DMS153 treated with DMSO at 0.1 percent for 48 hours (cell line): Measurements from ENCODE around the gene DNAJC6.
"Not testable (repeated sequence)": the region's sequence is repeated elsewhere in the genome, so short reads cannot be mapped to it uniquely, and the experiment has no call there.

Source experiments
- DNase-seq: peaks from one replicate; lab custom pipeline; 2025; ENCODE audit not compliant: unreplicated experiment; lab: John Stamatoyannopoulos, UW

DNAJC6 gene

DNA sequence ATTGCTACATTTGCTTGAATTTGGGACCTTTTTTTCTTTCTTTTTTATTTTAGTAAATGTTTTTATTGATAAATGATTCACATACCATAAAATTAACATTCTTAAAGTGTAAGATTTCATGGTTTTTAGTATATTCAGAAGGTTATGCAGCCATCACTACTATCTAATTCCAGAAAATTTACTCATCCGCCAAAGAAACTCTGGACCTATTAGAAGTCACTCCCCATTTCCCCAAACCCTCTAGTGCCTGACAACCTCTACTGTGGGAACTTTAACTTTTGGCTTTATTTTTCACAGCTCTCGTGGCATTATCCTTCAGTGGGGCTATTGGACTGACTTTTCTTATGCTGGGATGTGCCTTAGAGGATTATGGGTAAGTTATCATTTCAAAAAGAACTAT, 115.7 kb downstream of the DNAJC6 start:
- DNase-seq: no peak

DNA sequence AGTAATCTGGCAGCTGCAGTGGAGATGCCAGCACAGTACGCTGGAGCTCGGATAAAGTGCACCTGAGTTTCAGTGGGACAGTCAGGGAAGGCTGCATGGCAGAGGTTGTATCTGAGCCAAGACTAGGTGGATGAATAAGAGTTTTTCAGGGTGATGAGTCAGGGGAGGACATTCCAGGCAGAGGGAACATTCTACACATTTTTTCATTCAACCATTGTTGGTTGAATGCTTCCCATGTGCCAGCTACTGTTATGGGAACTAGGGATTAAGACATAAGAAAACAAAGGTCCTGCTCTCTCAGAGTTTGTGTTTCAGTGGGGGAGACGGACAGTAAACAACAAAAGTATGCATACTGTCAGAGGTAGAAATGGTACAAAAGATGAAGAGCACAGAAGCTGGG, 116.4 kb downstream of the DNAJC6 start:
- no peak for DNase-seq

- no peak for DNase-seq
Measured at GRCh38 chr1:65429078-65429477, 119.7 kb downstream of the DNAJC6 start.

- no peak for DNase-seq
Measured at GRCh38 chr1:65429806-65430205, 120.5 kb downstream of the DNAJC6 start.

DNA sequence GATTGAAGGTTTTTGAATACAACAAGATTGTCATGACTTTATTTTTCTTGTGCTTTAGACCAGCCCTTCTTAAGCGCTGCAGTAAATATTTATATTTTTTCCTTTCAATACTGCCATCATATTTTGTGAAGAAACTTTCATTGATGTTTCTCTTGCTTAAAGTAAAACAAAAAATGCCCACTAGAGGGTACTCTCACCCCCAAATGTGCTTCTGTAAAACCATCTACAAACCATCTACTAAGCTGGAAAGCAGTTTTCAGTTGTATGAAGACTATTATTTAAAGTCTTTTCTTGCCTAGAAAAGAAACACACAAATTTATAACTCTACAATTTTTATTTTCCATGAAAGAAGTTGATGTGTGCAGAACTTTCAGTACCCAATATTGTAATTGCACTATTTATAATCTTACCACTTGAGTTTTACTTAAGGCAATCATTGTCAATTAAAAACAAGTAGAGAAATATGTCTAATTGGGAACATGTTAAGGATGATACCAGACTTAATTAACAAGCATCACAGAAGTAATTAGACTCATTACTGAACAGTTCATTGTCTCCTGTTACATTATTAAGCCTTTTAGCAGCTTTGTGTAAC, 121.9 kb downstream of the DNAJC6 start:
- peak; percentile 32 for DNase-seq

GRCh38 chr1:65432918-65433317, 123.6 kb downstream of the DNAJC6 start:
- DNase-seq: no peak

- no peak for DNase-seq
Measured at GRCh38 chr1:65434255-65434654, 124.9 kb downstream of the DNAJC6 start.

DNA sequence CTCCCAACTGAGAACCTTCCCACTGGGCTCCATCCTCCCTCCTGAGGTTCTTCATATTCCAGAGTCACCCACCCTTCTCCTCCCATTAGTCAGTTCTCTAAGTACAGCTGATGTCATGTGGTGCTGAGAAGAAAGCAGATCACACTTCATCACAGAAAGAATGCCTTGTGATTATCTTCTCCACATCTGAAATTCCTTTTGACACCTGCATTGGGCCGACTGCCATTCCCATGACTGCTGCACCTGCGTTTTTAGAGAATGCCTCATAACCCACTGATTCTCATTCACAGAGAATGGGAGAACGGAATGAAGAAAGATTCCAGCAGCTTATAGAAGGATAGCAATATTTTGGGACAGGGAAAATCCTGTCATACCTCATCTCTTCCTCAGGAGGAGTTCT, 125.4 kb downstream of the DNAJC6 start:
- no peak for DNase-seq

DNA sequence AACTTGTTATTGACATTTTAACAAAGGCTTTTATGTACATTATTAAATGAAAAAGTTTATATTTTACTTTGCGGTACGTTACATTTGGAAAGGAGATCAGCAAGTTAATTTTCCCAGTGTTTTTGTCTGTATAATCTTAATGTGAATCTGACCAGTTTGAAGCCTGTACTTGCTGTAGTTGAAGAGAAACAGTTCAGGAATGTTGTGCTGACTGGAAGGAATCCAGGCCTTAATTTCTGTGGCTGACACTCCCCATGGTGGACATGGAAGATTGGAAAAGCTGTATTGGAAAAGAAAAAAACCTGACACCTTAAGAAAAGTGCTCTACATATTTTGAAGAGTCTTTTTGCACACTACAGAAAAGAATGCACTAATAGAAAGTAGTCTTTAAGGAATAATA, 126.6 kb downstream of the DNAJC6 start:
- no peak for DNase-seq

DNA sequence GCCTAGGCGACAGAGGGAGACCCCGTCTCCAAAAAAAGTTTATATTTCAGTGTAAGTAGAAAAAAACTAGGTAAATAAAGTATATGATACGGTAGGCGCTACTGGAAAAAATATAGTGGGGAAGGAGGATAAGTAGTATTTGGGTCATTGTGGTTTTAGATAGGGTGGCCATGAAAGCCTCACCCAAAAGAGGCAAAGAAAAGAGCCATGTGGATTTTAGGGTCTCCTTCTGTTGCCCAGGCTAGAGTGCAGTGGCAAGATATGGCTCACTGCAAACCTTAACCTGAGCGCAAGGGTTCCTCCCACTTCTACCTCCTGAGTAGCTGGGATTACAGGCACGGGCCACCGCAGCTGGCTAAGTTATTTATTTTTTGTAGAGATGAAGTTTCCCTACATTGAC, 128.3 kb downstream of the DNAJC6 start:
- DNase-seq: no peak

GRCh38 chr1:65440322-65440900, 131.1 kb downstream of the DNAJC6 start:
- DNase-seq: no peak

DNA sequence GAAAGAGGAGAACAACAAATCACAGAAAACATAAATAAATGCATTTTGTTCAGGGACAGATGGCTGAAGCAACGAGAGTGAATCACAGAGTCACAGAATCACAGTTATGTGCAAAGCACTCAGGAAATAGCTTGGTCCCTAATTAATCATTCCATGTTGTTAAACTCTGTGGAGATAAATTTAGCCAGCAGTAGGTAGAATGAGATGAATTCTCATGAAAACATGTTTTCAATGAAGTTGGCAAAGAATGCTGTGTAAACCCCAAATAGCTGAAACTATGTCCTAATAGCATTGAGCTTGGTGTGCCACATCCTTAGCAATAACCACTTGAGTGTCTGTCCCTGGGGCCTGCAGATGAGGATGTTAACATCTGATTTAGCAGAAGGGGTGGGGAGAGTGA, 131.6 kb downstream of the DNAJC6 start:
- DNase-seq: no peak

DNA sequence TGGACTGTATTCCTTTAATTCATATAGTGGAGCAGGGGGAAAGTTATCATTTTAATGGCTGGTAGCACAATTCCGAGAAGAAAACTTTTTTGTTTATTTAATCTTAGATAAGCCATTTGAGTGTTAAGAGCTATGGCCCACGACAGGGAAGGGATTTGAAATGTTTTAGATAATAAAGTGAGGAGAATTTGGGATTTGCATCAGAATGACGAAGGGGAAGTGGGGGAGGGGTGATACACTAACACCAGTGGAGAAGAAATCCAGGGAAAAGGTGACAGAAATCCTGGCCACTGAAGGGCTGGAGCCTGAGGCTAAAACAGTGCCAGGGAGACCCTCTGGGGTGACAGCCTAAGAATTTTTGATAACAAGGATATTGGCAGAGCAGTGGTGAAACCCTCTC, 132.1 kb downstream of the DNAJC6 start:
- no peak for DNase-seq

GRCh38 chr1:65442442-65442841, 133.1 kb downstream of the DNAJC6 start:
- DNase-seq: no peak

- DNase-seq: no peak
Measured at GRCh38 chr1:65443647-65444046, 134.3 kb downstream of the DNAJC6 start.

DNA sequence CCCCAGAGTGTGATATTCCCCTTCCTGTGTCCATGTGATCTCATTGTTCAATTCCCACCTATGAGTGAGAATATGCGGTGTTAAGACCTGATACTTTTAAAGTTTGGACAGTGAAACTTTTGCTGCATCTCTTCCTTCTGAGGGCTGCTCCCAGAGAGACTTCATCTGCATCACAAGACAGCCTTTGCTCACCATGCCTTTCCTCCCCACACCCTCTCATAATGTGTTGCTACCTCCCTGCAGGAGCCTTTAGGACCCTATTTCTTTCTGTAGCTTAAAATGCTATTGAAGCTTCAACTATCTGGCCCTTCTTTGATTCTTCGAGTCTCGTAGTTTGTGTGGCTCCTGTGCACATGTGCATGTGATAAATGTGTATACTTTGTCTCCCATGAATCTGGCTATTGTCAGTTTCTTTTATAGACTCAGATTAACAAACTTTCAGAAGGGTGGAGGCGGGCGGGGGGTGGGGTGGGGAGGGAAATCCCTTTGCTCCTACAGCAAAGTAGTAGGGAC, 134.8 kb downstream of the DNAJC6 start:
- DNase-seq: no peak

DNA sequence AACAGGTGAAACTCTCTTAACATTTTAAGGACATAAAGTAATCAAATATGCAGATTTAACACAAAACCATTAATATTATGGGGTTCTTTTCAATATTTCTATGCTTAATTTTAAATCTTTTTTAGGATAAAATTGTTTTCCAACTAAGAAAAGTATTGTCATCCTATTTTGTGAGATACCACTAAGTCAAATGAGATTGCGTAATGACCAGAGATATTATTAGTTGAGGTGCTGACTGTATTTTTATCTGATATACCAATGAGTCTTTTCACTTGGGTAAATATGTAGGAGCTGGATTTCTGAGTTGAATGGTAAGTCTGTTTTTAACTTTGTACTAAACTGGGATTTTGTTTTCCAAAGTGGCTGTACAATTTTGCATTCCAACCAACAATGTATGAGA, 136.5 kb downstream of the DNAJC6 start:
- no peak for DNase-seq

DNA sequence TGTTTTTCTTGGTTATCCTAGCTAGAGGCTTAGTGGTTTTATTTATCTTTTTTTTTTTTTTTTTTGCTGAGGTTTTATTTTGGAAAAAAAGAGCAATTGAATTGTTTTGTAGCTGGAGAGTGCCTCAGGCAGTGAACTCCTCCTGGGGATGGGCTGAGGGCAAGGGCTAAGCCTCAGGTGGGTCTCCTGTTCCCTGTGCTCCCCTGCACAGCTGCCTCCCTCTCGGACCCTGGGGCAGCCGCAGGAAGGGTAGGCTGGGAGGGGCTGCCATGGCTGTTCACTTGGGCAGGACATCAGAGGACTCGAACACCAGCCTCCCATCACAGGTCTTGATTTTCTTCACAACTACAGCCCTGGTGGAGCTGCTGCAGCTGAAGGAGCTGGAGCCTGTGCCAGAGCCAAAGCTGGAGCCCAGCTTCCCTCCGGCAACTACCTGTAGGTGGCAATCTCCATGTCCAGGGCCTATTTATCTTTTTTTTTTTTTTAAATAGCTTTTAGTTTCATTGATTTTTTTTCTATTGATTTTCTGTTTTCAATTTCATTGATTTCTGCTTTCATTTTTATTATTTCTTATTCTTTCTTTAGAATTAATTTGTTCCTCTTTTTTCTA, 140.0 kb downstream of the DNAJC6 start:
- no peak for DNase-seq

GRCh38 chr1:65455678-65456077, 146.3 kb downstream of the DNAJC6 start:
- DNase-seq: not testable (repeated sequence)

DNA sequence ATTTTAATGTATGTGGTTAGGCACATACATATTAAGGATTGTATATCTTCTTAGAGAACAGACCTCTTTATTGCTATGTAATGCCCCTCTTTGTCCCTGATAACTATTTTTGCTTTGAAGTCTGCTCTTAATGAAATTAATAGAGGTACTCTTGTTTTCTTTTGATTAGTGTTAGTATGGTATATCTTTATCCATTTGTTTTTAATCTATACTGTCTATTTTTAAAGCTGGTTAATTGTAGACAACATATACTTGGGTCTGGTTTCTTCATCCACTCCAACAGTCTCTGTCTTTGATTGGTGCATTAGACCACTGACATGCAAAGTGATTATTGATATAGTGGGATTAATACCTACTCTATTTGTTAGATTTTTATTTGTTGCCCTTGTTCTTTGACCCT, 147.1 kb downstream of the DNAJC6 start:
- no peak for DNase-seq

DNA sequence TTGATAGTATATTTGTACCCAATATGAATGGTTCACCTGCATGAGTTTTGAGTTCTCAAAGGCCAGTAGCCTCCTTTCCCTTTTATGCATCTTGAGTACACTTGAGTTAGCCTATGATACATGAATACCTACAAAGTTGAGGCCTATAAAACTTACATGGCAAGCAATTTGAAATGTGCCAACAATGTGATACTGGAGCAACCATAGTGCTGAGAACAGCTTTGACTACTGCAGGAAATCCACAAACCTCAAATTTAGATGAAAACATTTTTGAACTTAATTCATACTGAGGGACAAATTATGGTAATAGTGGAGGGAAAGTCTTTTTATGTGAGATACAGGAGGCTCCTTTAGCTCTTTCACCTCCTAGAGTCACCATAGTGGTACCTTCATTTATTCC, 148.5 kb downstream of the DNAJC6 start:
- no peak for DNase-seq

GRCh38 chr1:65458730-65459396, 149.5 kb downstream of the DNAJC6 start:
- DNase-seq: no peak
